Activated B cell treated with CpG ODN at 0.5 μM for 24 hours (primary cell): ENCODE measurements around the gene DGCR8. TPM values are rescaled to one million over a fixed set of nuclear protein-coding genes. Genes with fewer than 3 reads are reported as not detected.

Experiments
- ATAC-seq: fragments of 200-7000 bp; cut with Tn5 transposase; one replicate; pipeline ENCODE4 v1.10.0; 2021; ENCODE audit warnings: low read depth, mild to moderate bottlenecking, moderate library complexity
- CTCF ChIA-PET: fragments of 350-600 bp; sonication (Branson Sonifier 250); formaldehyde crosslinking; loops from one replicate; lab custom pipeline; 2021; ENCODE audit warnings: antibody characterized with exemption; lab: Charles Lee
- POLR2A ChIA-PET: fragments of 350-600 bp; sonication (Branson Sonifier 250); formaldehyde crosslinking; loops from one replicate; lab custom pipeline; 2021; ENCODE audit warnings: antibody characterized with exemption; lab: Charles Lee
- DNase-seq: peaks from one replicate; pipeline ENCODE4 v3.0.0; 2022
- H3K27ac Mint-ChIP-seq: one replicate; pipeline ENCODE4 v1.8.0; 2020; ENCODE audit warnings: mixed read lengths
- H3K27me3 Mint-ChIP-seq: one replicate; pipeline ENCODE4 v1.8.0; 2021; ENCODE audit warnings: mixed read lengths
- H3K36me3 Mint-ChIP-seq: one replicate; pipeline ENCODE4 v1.8.0; 2021; ENCODE audit warnings: low read depth, mixed read lengths
- H3K4me1 Mint-ChIP-seq: one replicate; pipeline ENCODE4 v1.8.0; 2021; ENCODE audit warnings: mixed read lengths
- H3K4me3 Mint-ChIP-seq: one replicate; pipeline ENCODE4 v1.8.0; 2020; ENCODE audit warnings: mild to moderate bottlenecking, mixed read lengths
- H3K9me3 Mint-ChIP-seq: one replicate; pipeline ENCODE4 v1.8.0; 2020; ENCODE audit warnings: mixed read lengths
- CTCF ChIP-seq: fragments of 200-600 bp; IDR thresholded peaks from one replicate; pipeline ENCODE4 v1.8.0; 2022; ENCODE audit warnings: antibody characterized with exemption, mild to moderate bottlenecking
- intact Hi-C: fragments of 100-400 bp; cut with micrococcal nuclease; formaldehyde crosslinking; loops from one replicate; pipeline ENCODE4 v1.15.1; 2024
- total RNA-seq: library from RNA; stranded (reverse); gene quantifications from 2 replicates; pipeline ENCODE4 v1.2.3, GENCODE V29; 2022

The DGCR8 gene
- total RNA-seq, 1 donor from 2014 or later: 35.5 TPM

GRCh38 chr22:20130731-20131596 is 50.9 kb downstream of the DGCR8 start:
- peak; percentile 75 for DNase-seq
- CTCF ChIA-PET: no interaction called here
- TF ChIP-seq CTCF: no peak
- Mint-ChIP-seq H3K36me3 (peaks cover 25% of the 10 kb centered on the region), H3K27ac (no peak overlapping the region), H3K9me3 (no peaks in the 10 kb centered on the region), H3K27me3 (no peaks in the 10 kb centered on the region), H3K4me3 (peak overlapping the region; percentile 70), H3K4me1 (peaks cover 34% of the 10 kb centered on the region)
- POLR2A ChIA-PET: interaction anchor here (1.3 kb wide), 1 partner anchor 13 kb away, joined by 8 read pairs; the partner anchor contains the start of gene TRMT2A
- ATAC-seq: peak; percentile 83
- intact Hi-C loops: loop anchor here (1.0 to 5.0 kb wide), 8 partner anchors 14 to 728 kb away; partner anchors contain the start of genes DGCR8, HIRA, KLHL22 and MRPL40

- peak within 1 kb of the TSS; percentile 73 for H3K4me3 Mint-ChIP-seq
- ATAC-seq: peak; percentile 69
- no peaks in the 10 kb centered on the region for H3K9me3 Mint-ChIP-seq
- no peak for DNase-seq
- POLR2A ChIA-PET: interaction anchor here (1.3 kb wide), 1 partner anchor 14 kb away, joined by 8 read pairs; the partner anchor contains the start of gene TRMT2A
- no peak for TF ChIP-seq CTCF
- CTCF ChIA-PET: no interaction called here
- no peak within 1 kb of the TSS for H3K27ac Mint-ChIP-seq
- peaks cover 36% of the 10 kb centered on the region for H3K4me1 Mint-ChIP-seq
- H3K36me3 Mint-ChIP-seq: peaks cover 19% of the 10 kb centered on the region
- no peaks in the 10 kb centered on the region for H3K27me3 Mint-ChIP-seq
- intact Hi-C loops: loop anchor here (1.0 to 5.0 kb wide), 8 partner anchors 14 to 727 kb away; partner anchors contain the start of genes DGCR8, HIRA, KLHL22 and MRPL40
Observed at GRCh38 chr22:20131597-20131858, 51.5 kb downstream of the DGCR8 start, which contains the start of gene ZDHHC8. Gene ZDHHC8, plus strand, starts transcription at chr22:20131804. Its CDS starts 144 bp downstream, at chr22:20131948.

- peaks cover 14% of the 10 kb centered on the region for H3K36me3 Mint-ChIP-seq
- no peak overlapping the region for H3K27ac Mint-ChIP-seq
- ChIA-PET POLR2A (no interaction called here), CTCF (no interaction called here)
- peak; percentile 35 for DNase-seq
- H3K4me1 Mint-ChIP-seq: peaks cover 36% of the 10 kb centered on the region
- peak overlapping the region; percentile 73 for H3K4me3 Mint-ChIP-seq
- H3K9me3 Mint-ChIP-seq: no peaks in the 10 kb centered on the region
- H3K27me3 Mint-ChIP-seq: no peaks in the 10 kb centered on the region
- intact Hi-C loops: loop anchor here (1.0 to 5.0 kb wide), 8 partner anchors 15 to 727 kb away; partner anchors contain the start of genes DGCR8, HIRA, KLHL22 and MRPL40
- TF ChIP-seq CTCF: no peak
- no peak for ATAC-seq
Observed at GRCh38 chr22:20131859-20132685, 52.0 kb downstream of the DGCR8 start.

- Mint-ChIP-seq H3K36me3 (peaks cover 7% of the 10 kb centered on the region), H3K9me3 (no peaks in the 10 kb centered on the region), H3K27ac (no peak overlapping the region), H3K4me1 (peaks cover 41% of the 10 kb centered on the region), H3K27me3 (no peaks in the 10 kb centered on the region), H3K4me3 (peak overlapping the region; percentile 73)
- TF ChIP-seq CTCF: no peak
- no peak for ATAC-seq
- intact Hi-C loops: loop anchor here (5.0 kb wide), 2 partner anchors 365 to 700 kb away; partner anchors contain the start of genes HIRA, KLHL22 and MRPL40
- CTCF ChIA-PET: no interaction called here
- POLR2A ChIA-PET: no interaction called here
- DNase-seq: no peak
Observed at GRCh38 chr22:20132686-20133246, 52.7 kb downstream of the DGCR8 start.
